Measurements from ENCODE around the gene COL4A2.
"Not testable (repeated sequence)": the region's sequence is repeated elsewhere in the genome, so short reads cannot be mapped to it uniquely, and the experiment has no call there.

The COL4A2 gene

GRCh38 chr13:110523838-110524540 lies 216.9 kb downstream of the COL4A2 start:
- DNase-seq = no peak

DNA sequence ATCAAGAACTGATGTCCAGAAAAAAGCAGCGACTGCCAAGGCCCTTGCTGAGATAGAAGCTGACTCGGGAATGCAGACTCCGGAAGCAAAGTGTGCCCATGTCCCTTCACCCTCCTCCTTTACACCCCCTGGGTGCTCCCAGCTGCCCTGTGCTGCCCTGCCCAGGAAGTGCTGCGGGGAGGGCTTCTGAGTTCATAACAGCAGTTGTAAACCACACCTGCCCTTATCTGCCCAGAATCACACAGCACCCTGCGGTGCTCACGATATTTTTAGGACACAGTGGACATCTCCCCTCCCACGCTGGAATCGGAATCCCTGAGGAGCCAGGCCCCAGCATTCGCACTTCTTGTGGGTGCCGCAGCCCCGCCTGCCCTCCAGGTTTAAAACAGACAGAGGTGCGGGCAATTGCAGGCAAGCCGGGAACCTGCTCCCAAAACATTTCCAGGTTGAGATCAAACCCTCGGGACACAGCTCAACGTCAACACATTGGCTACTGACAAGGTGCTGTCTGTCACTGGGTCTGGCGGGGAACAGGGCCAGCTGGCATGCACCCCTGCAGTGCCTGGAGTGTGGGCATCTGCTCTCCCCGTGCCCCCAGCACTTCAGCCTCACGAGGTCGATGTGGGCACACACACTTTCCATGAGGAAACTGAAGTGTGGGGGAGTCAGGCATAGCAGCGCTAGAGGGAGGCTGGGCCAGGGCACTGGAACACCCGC lies 217.6 kb downstream of the COL4A2 start:
- no peak for DNase-seq

DNA sequence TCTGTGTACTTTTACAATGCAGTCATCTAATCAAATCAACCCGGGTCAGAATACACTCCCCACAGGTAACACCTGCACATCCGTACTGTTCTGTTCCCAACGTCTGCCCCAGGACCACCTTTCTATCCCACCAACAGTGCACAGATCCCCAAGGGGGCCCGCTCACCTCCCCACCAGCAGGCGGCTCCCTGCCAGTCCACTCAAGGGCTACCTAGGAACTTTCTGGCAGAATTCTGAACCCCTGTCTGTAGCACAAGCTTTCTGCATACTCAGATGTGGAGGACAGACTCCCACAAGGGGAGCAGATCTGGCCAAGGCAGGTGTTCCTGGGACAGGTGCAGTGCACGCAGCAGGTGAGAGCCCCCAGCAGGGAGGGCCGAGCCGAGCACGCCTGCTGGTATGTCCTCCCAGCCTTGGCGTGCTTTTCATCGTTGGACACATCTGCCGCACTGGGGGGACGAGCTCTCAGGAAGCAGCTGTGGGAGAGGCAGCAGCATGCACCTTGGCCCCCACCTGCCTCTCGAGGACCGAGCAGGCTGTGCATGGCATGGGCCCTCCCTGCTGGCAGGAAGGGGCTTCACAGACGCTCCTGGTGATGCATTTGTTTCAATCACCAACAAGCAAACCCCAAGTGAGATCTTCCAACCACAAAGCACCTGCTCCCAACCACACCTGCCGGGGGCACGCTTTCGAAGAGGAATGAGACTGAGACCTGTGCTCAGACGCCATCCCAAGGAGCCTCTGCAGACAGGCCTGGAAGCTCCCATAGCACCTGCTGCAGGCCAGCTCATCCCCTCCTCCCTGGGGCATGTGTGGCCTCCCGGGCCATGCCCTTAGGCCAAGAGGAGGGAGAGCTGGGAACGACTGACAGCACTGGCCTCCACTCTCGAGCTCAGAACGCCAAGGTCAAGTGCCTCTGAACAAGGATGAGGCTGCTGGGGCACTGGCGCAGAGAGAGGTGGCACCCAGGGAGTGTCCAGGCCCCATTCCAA lies 218.5 kb downstream of the COL4A2 start:
- DNase-seq = no peak

DNA sequence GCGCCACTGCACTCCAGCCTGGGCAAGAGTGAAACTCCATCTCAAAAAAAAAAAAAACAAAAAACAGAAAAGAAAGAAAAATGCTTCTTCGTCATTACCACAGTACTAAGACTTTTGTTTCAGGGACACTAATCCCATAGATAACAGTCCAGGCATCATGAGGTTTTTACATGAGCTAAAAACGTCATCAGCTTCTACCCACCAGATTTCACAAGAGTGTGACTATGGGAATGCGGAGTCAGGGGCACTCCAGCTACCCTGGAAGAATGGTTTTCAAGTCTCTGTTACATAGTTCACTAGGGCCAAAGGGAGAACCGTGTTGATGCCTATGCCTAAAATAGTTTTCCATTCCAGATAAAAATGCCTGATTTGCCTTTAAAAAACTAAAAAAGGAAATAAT lies 221.3 kb downstream of the COL4A2 start:
- no peak for DNase-seq

- DNase-seq = no peak
These were observed 221.8 kb downstream of the COL4A2 start for GRCh38 chr13:110528911-110529310.

DNA sequence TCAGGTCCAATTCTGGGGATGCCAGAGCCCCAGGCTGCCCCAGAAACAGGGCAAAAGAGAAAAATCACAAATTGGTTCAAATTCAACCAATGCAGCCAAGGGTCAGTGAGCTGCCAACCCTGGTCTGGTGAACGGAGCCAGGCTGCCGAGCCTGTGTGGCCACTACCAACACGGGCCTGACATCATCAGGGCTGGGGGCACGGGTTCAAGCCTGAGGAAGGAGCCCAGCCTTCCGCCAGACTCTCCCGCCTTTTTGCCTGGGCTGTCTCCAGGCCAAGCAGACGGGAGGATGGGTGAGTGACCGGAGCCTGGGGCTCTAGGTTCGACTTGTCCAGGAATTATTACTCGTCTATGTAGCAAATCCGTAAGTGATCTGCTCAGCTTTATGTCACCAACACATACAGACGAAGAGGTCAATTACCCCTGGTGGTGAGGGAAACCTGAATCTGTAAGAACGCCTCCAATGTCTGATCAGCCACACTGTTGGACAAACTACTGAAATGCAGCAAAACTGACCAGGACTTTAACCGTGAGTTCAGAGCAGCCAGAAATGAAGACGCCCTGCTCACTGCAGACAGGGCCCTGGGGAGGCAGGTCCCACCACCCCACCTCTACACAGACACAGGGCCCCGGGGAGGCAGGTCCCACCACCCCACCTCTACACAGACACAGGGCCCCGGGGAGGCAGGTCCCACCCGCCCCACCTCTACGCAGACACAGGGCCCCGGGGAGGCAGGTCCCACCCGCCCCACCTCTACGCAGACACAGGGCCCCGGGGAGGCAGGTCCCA lies 222.6 kb downstream of the COL4A2 start:
- no peak for DNase-seq

GRCh38 chr13:110531100-110531499 lies 224.0 kb downstream of the COL4A2 start:
- DNase-seq = no peak

GRCh38 chr13:110531671-110532083 lies 224.6 kb downstream of the COL4A2 start:
- no peak for DNase-seq

GRCh38 chr13:110532258-110532657 lies 225.2 kb downstream of the COL4A2 start:
- not testable (repeated sequence) for DNase-seq

DNA sequence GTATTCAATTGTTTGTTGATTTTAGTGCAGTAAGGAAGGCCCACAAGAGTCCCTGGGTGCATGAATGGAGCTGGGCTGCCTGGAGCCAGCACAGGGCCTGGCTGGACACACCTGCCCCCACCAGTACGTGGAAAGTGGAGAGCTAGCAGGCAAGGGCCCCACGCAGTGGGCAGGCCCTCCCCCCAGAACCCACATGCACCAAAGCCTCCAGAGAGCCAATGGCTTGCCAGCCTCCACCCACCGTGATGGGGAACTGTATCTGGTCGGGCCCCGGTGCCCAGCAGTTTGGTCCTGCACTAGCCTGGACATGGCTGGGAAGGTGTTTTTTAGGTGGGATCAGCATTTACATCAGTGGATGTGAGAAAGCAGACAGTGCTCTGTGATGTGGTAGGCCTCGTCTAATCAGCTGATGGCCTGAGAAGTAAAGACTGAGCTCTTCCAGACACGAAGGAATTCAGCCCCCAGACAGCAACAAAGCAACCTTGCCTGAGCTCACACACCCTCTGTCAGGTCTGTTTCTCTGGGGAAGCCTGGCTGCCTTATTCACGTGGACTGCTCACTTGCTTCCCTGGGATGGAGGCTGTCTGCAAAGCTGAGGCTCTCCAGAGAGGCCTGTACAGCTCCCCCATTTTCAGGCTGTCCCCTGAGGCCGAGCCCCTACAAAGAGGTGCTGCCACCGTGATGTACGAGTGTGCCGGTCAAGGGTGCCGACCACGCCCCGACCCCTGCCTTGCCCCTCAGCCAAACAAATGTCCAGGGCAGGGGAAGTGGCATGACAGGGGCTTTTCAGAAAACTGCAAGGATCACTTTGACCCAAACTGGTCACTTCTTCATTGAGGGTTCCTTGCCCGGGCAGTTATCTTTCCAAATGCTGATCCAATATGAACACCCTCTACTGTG lies 226.9 kb downstream of the COL4A2 start:
- no peak for DNase-seq

GRCh38 chr13:110535526-110535925 lies 228.4 kb downstream of the COL4A2 start:
- no peak for DNase-seq

- peak; percentile 23 for DNase-seq
These were observed 229.1 kb downstream of the COL4A2 start for GRCh38 chr13:110536006-110536693.

DNA sequence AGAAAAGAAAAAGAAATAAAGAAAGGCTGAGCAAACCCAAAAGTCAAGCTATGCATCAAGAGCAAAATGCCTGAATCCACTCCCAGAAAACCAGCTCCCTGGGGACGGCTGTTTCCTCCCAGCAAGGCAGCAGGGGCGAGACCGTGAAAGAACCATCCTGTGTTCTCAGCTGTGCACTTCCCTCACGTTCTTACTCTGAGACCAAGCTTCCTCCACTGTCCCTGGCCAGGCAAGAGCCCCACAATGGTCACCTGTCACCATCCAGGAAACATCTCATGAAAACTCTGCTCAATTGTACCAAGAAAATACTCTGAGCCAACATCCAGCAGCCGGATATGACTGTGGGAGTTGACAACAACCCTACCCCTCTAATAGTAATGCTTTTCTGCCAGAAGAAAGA lies 231.5 kb downstream of the COL4A2 start:
- DNase-seq = no peak

DNA sequence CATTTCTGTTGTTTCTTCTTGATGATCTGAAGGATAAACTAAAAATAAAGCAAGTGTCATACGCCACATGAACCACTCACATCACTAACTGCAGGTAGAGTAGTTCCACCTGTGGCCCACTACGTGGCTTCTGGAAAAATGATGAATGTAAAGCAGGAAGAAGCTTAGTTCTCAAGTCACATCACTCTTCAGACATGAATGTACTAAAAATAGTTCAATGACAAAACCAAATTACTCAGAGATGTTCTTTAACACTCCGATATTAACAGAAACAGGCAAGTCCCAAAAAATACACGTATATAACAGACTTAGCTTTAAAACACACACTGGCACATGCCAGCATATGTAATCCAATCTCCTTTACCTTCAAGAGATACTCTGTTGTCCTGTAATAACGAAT lies 232.8 kb downstream of the COL4A2 start:
- no peak for DNase-seq

GRCh38 chr13:110540871-110541525 lies 233.9 kb downstream of the COL4A2 start:
- DNase-seq = no peak

DNA sequence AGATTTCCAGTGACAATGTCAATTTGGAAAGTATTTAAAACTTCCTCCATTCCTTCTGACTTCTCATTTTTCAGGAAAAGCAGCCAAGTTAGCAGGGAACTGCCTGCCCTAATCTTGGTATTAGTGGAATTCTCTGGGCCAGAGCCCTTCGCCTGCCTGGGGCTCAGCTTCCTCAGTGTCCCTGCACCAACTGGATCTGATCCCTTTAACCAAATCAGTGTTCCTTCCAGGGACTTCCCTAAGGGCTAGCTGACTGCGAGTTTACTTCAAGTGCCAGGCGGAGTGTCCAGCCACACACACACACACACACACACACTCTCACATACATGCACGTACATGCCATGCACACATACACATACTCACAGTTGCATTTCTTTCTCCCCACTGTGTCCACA lies 234.4 kb downstream of the COL4A2 start:
- no peak for DNase-seq

- DNase-seq = no peak
These were observed 235.2 kb downstream of the COL4A2 start for GRCh38 chr13:110542169-110542796.

DNA sequence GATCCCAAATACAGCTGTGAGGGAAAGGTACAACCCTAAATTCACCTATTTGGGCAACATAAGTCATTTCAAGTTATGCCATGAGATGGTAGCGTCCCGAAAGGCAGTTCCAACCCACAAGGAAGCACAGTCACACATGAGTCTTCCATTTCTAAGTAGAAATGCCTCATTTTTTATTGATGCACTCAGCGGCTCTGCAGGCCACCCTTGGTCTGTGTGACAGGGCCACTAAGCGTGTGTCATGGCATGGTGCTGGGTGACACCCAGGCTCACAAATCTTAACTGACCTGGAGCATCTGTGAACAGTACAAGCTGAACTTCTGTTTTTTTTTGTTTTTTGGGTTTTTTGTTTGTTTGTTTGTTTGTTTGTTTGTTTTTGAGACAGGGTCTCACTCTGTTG lies 239.3 kb downstream of the COL4A2 start:
- no peak for DNase-seq

- DNase-seq = no peak
These were observed 239.8 kb downstream of the COL4A2 start for GRCh38 chr13:110546926-110547325.

All from CD4-positive, alpha-beta T cell treated with Interleukin-10 for 1 hour (primary cell).